K562 (cell line): Measurements from ENCODE around the gene PPP2R5A. TPM values are rescaled to one million over a fixed set of nuclear protein-coding genes. Genes with fewer than 3 reads are reported as not detected.

Experiments
- ATAC-seq: fragments of 200-7000 bp; cut with Tn5 transposase; 3 replicates; pipeline ENCODE4 v1.9.1; 2020; ENCODE audit warnings: moderate library complexity
- BruUV-seq: library from RNA; stranded (reverse); fragments of 400-500 nt; replicated peaks from 2 replicates; lab custom pipeline; 2021; lab: Mats Ljungman, UMichigan
- CTCF ChIA-PET: fragments of 300-600 bp; formaldehyde crosslinking; extraction: SDS; loops from one replicate; lab custom pipeline; 2021; ENCODE audit warnings: low intra/inter-chr PET ratio; lab: Yijun Ruan, JAX
- POLR2A ChIA-PET: fragments of 300-600, 350-650 bp; sonication (Branson Sonifier 250); formaldehyde crosslinking; extraction: SDS; loops from one replicate; lab custom pipeline; 2021; ENCODE audit warnings: antibody characterized with exemption, inconsistent platforms; lab: Yijun Ruan, JAX
- DNase-seq, 4 experiments: peaks; one replicate each; pipeline versions ENCODE4 v3.0.0 to v3.0.0-alpha.2; 2011 to 2018; ENCODE audit warnings: low spot score in 3 of 4, mixed read lengths in 3 of 4; ENCODE audit errors: extremely low read depth in 1 of 4
- FAIRE-seq: peaks from 2 replicates; lab custom pipeline; 2011; peaks lifted over from hg19 to GRCh38; lab: Jason Lieb, UNC
- H2AFZ ChIP-seq: 2 replicates; pipeline ENCODE4 v1.6.0; 2011; ENCODE audit warnings: low read depth, low read length, control low read depth, inconsistent platforms
- H3K27ac ChIP-seq: fragments of 200-600 bp; 3 replicates; pipeline ENCODE4 v1.8.0; 2011; ENCODE audit warnings: low read depth, mild to moderate bottlenecking, control low read depth, inconsistent platforms, low read length, moderate library complexity, mixed read lengths; ENCODE audit errors: extremely low read depth
- H3K27me3 ChIP-seq, 2 experiments: fragments of 300-600 bp in 1 of 2; 2 replicates in 1 of 2; 3 replicates in 1 of 2; pipeline versions ENCODE4 v1.6.0 to v1.8.0; 2011; ENCODE audit warnings: inconsistent platforms in 2 of 2, low read length in 2 of 2, mild to moderate bottlenecking in 1 of 2, mixed read lengths in 1 of 2, moderate library complexity in 1 of 2; ENCODE audit not compliant: control insufficient read depth in 2 of 2, insufficient read depth in 2 of 2
- H3K36me3 ChIP-seq: fragments of 300-600 bp; 3 replicates; pipeline ENCODE4 v1.8.0; 2011; ENCODE audit warnings: mild to moderate bottlenecking, low read length, inconsistent platforms; ENCODE audit not compliant: control insufficient read depth, insufficient read depth
- H3K4me1 ChIP-seq, 2 experiments: fragments of 200-600 bp in 1 of 2; replicated peaks in 1 of 2; 2 replicates in 1 of 2; 3 replicates in 1 of 2; pipeline versions ENCODE4 v1.5.1 to v1.8.0; 2011; ENCODE audit warnings: inconsistent platforms in 2 of 2, low read length in 2 of 2, mild to moderate bottlenecking in 1 of 2, mixed read lengths in 1 of 2, moderate library complexity in 1 of 2; ENCODE audit not compliant: control insufficient read depth in 2 of 2, insufficient read depth in 2 of 2
- H3K4me2 ChIP-seq: 2 replicates; pipeline ENCODE4 v1.6.1; 2011; ENCODE audit warnings: low read length, control low read depth, inconsistent platforms, mixed read lengths; ENCODE audit not compliant: insufficient read depth
- H3K4me3 ChIP-seq: fragments of 200-600 bp; sonication (generic), shearing (Covaris generic); 2 replicates; pipeline ENCODE4 v1.5.1; 2016; ENCODE audit warnings: control low read depth, inconsistent platforms
- H3K79me2 ChIP-seq: fragments of 200-600 bp; 3 replicates; pipeline ENCODE4 v1.8.0; 2011; ENCODE audit warnings: low read length, inconsistent platforms; ENCODE audit not compliant: control insufficient read depth, insufficient read depth
- H3K9ac ChIP-seq, 2 experiments: 2 replicates each; pipeline versions ENCODE4 v1.6.0 to v1.6.1; 2011; ENCODE audit warnings: low read depth in 2 of 2, low read length in 2 of 2, control low read depth in 1 of 2, inconsistent platforms in 1 of 2, mild to moderate bottlenecking in 1 of 2, mixed read lengths in 1 of 2; ENCODE audit not compliant: insufficient read depth in 1 of 2
- H3K9me1 ChIP-seq: one replicate; pipeline ENCODE4 v1.6.0; 2011; ENCODE audit warnings: inconsistent platforms, mild to moderate bottlenecking, low read length, moderate library complexity; ENCODE audit not compliant: control insufficient read depth, insufficient read depth
- H3K9me3 ChIP-seq: replicated peaks from 2 replicates; pipeline ENCODE4 v1.5.1; 2011; ENCODE audit warnings: low read depth, low read length, inconsistent platforms; ENCODE audit not compliant: control insufficient read depth, insufficient read depth
- H4K20me1 ChIP-seq: replicated peaks from 2 replicates; pipeline ENCODE4 v1.6.1; 2011; ENCODE audit warnings: low read length, inconsistent platforms, mixed read lengths; ENCODE audit not compliant: control insufficient read depth, insufficient read depth
- BRD4 ChIP-seq: fragments of 200-600 bp; sonication (generic); IDR thresholded peaks from 2 replicates; pipeline ENCODE4 v1.6.1; 2017; ENCODE audit warnings: inconsistent platforms
- EP300 ChIP-seq: IDR thresholded peaks from 2 replicates; pipeline ENCODE4 v1.6.1; 2012; ENCODE audit warnings: low read length, improper control_type of control experiment
- FIP1L1 ChIP-seq: fragments of 200-400 bp; formaldehyde crosslinking; IDR thresholded peaks from 2 replicates; pipeline ENCODE4 v1.6.1; 2018; ENCODE audit warnings: mild to moderate bottlenecking, low read depth, low read length; ENCODE audit not compliant: poor library complexity, severe bottlenecking
- FOXJ3 ChIP-seq: sonication (generic); formaldehyde crosslinking; IDR thresholded peaks from 2 replicates; pipeline ENCODE4 v1.4.0; 2020; ENCODE audit warnings: mild to moderate bottlenecking, missing genetic modification reagents
- FUS ChIP-seq: fragments of 200-400 bp; formaldehyde crosslinking; optimal IDR thresholded peaks from 2 replicates; pipeline ENCODE3; 2017; ENCODE audit warnings: low read depth, low read length
- MEIS2 ChIP-seq: fragments of 450-650 bp; IDR thresholded peaks from 2 replicates; pipeline ENCODE4 v1.6.1; 2014; ENCODE audit warnings: mild to moderate bottlenecking; ENCODE audit not compliant: partially characterized antibody
- MIER1 ChIP-seq: fragments of 450-650 bp; IDR thresholded peaks from 2 replicates; pipeline ENCODE4 v1.6.1; 2016; ENCODE audit warnings: antibody characterized with exemption, mild to moderate bottlenecking, low read depth
- MYC ChIP-seq, 2 experiments: fragments of 250-450 bp in 1 of 2; sonication (Bioruptor Pico) in 1 of 2; IDR thresholded peaks; 2 replicates each; pipeline versions ENCODE4 v1.5.1 to v1.6.1; 2012 to 2021; ENCODE audit warnings: low read depth in 2 of 2, borderline replicate concordance in 1 of 2, improper control_type of control experiment in 1 of 2, low read length in 1 of 2, mild to moderate bottlenecking in 1 of 2, moderate library complexity in 1 of 2
- STAT5B ChIP-seq: fragments of 250-450 bp; sonication (Bioruptor Pico); IDR thresholded peaks from 2 replicates; pipeline ENCODE4 v1.8.0; 2021; ENCODE audit warnings: mild to moderate bottlenecking, inconsistent platforms
- TOE1 ChIP-seq, 2 experiments: fragments of 450-650 bp in 1 of 2; sonication (generic) in 1 of 2; formaldehyde crosslinking in 1 of 2; IDR thresholded peaks; 2 replicates each; pipeline versions ENCODE4 v1.7.1 to v1.8.0; 2016 to 2022; ENCODE audit warnings: borderline replicate concordance in 2 of 2, mild to moderate bottlenecking in 2 of 2, antibody characterized with exemption in 1 of 2, inconsistent platforms in 1 of 2, low read depth in 1 of 2, missing genetic modification reagents in 1 of 2, moderate library complexity in 1 of 2
- ZEB2 ChIP-seq: fragments of 450-650 bp; IDR thresholded peaks from 2 replicates; pipeline ENCODE4 v1.6.1; 2016
- ZFX ChIP-seq: sonication (generic); formaldehyde crosslinking; IDR thresholded peaks from 2 replicates; pipeline ENCODE4 v1.8.0; 2022; ENCODE audit warnings: mild to moderate bottlenecking, missing genetic modification reagents, moderate library complexity
- ZNF12 ChIP-seq: sonication (generic); formaldehyde crosslinking; IDR thresholded peaks from 2 replicates; pipeline ENCODE4 v1.4.0; 2020; ENCODE audit warnings: mild to moderate bottlenecking, missing genetic modification reagents
- ZNF57 ChIP-seq: fragments of 450-650 bp; formaldehyde crosslinking; IDR thresholded peaks from 2 replicates; pipeline ENCODE4 v1.4.0; 2020; ENCODE audit warnings: mild to moderate bottlenecking, moderate library complexity
- ZNF584 ChIP-seq: fragments of 200-800 bp; sonication (Bioruptor generic); IDR thresholded peaks from 2 replicates; pipeline ENCODE4 v1.6.1; 2016; ENCODE audit warnings: low read depth, mild to moderate bottlenecking, missing genetic modification characterization, missing compliant biosample characterization
- WGBS: fragments of 100-300 bp; shearing (Covaris generic); methylation state at CpG from one replicate; pipeline ENCODE4 v1.1.6; 2016; ENCODE audit warnings: low coverage, mixed read lengths; ENCODE audit not compliant: insufficient coverage; ENCODE audit errors: missing lambda C conversion rate; 5-methylcytosine and 5-hydroxymethylcytosine counted together
- in situ Hi-C: fragments of 300-500 bp; cut with MboI; formaldehyde crosslinking; loops from 4 replicates; pipeline ENCODE4 v1.15.0; 2018; ENCODE audit warnings: inconsistent platforms, mixed read lengths
- intact Hi-C: fragments of 100-400 bp; cut with micrococcal nuclease; formaldehyde crosslinking; loops from 2 replicates; pipeline ENCODE4 v1.14.2; 2022
- polyA plus RNA-seq, 8 experiments: library from polyadenylated mRNA; depleted of rRNA in 4 of 8; stranded (reverse) in 5 of 8; unstranded in 3 of 8; fragments of >200 nt; fragmentation: Nextera tagmentation in 2 of 8; fragmentation: Illumina TruSeq in 1 of 8; extraction: Ambion mirVana in 2 of 8; extraction: Trizol in 1 of 8; gene quantifications; 2 replicates each; pipeline versions ENCODE4 v1.2.1 to v1.2.3, GENCODE V29; 2011 to 2014; ENCODE audit warnings: inconsistent platforms in 1 of 8, missing spikeins in 1 of 8
- total RNA-seq, 7 experiments: library from RNA; depleted of rRNA in 6 of 7; stranded (reverse); fragments of >200 nt in 6 of 7; fragmentation: Illumina TruSeq in 2 of 7; extraction: Trizol in 2 of 7; gene quantifications; 2 replicates each; pipeline versions ENCODE4 v1.2.1 to v1.2.3, GENCODE V29; 2011 to 2021; ENCODE audit warnings: low replicate concordance in 1 of 7
- TF ChIP-seq, protein P1 (sequence below): IDR thresholded peaks from 2 replicates; pipeline ENCODE4 v1.6.1; 2011; ENCODE audit not compliant: insufficient read length; ENCODE audit errors: extremely low read depth
- TF ChIP-seq, protein P2 (sequence below): fragments of 450-650 bp; formaldehyde crosslinking; IDR thresholded peaks from 2 replicates; pipeline ENCODE4 v1.4.0; 2022; ENCODE audit warnings: missing genetic modification characterization
- TF ChIP-seq, protein P3 (sequence below), 2 experiments: fragments of 450-650 bp in 1 of 2; sonication (generic) in 1 of 2; formaldehyde crosslinking in 1 of 2; IDR thresholded peaks in 1 of 2; conservative IDR thresholded peaks in 1 of 2; 2 replicates each; pipeline versions ENCODE4 v1.6.1 to v1.8.1; 2016 to 2023; ENCODE audit warnings: mild to moderate bottlenecking in 2 of 2, moderate library complexity in 2 of 2, inconsistent platforms in 1 of 2, missing genetic modification reagents in 1 of 2

PPP2R5A gene
- total and polyA plus RNA-seq, 9 of the 15 experiments (the other 6 are each of a cell fraction or from before 2014, with no cell fraction given): 26.9 to 106 (median 64.3) TPM

DNA sequence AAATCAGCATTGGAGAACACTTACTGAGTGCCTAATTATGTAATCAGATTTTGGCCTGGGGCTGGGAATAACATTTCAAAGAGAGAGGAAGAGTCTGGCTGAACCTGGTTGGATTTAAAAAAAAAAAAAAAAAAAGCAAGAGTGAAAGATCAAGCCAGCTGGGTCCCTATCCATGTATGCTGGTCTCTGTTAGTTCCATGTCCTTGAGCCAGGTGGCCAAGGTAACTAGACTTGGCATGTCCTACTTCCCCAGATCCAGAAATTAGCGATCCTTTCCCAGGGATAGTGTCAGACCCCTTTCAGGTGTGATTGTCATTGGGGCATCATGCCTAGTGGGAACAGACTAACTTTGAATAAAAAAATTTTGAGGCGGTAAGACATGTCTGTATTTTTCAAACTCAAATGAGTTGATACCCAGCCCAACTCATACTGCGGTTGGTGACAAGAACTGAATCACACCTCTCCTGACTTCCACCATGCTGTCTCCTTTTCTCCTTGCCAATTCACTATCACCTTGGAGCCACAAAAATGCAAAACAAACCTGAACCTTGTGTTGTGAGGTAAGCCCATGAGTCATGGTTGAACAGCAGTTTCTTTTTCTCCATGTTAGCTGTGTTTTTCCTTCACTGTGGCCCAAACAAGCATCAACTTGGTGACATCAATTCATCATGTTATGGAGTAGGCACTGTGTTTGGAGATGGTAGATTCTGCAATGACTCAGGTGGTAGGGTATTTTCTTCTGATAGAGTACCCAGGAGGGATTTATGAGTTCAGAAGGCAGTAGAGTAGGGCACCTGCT is 24.5 kb upstream of the PPP2R5A start:
- H3K27ac ChIP-seq: no peak overlapping the region
- TF ChIP-seq FIP1L1 (no peak), BRD4 (no peak), TOE1 (IDR thresholded peaks at IDR 0.05; ENCODE audit: borderline replicate concordance) (no peak), TOE1 (CRISPR knock-in tag; IDR thresholded peaks at IDR 0.05; ENCODE audit: borderline replicate concordance, low read depth) (no peak), ZNF57 (no peak), MYC (IDR thresholded peaks at IDR 0.05; ENCODE audit: low read depth, low read length) (no peak), MYC (CRISPR knock-in tag; IDR thresholded peaks at IDR 0.05; ENCODE audit: borderline replicate concordance, low read depth) (no peak), ZNF584 (CRISPR knock-in tag) (no peak), ZFX (CRISPR knock-in tag) (no peak), STAT5B (CRISPR knock-in tag) (no peak), EP300 (no peak), ZNF12 (CRISPR knock-in tag) (no peak), FOXJ3 (CRISPR knock-in tag) (no peak), FUS (no peak), ZEB2 (peak; percentile 87), MIER1 (peak; percentile 69), MEIS2 (peak; percentile 44)
- TF ChIP-seq, protein P1, sequence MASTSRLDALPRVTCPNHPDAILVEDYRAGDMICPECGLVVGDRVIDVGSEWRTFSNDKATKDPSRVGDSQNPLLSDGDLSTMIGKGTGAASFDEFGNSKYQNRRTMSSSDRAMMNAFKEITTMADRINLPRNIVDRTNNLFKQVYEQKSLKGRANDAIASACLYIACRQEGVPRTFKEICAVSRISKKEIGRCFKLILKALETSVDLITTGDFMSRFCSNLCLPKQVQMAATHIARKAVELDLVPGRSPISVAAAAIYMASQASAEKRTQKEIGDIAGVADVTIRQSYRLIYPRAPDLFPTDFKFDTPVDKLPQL: no peak
- TF ChIP-seq, protein P2, sequence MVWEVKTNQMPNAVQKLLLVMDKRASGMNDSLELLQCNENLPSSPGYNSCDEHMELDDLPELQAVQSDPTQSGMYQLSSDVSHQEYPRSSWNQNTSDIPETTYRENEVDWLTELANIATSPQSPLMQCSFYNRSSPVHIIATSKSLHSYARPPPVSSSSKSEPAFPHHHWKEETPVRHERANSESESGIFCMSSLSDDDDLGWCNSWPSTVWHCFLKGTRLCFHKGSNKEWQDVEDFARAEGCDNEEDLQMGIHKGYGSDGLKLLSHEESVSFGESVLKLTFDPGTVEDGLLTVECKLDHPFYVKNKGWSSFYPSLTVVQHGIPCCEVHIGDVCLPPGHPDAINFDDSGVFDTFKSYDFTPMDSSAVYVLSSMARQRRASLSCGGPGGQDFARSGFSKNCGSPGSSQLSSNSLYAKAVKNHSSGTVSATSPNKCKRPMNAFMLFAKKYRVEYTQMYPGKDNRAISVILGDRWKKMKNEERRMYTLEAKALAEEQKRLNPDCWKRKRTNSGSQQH (CRISPR knock-in tag): no peak
- TF ChIP-seq, protein P3, sequence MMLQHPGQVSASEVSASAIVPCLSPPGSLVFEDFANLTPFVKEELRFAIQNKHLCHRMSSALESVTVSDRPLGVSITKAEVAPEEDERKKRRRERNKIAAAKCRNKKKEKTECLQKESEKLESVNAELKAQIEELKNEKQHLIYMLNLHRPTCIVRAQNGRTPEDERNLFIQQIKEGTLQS (IDR thresholded peaks at IDR 0.05): peak; percentile 86
- TF ChIP-seq, protein P3 (CRISPR knock-in tag; conservative IDR thresholded peaks at IDR 0.05): no peak

More for the DNA sequence above, 24.5 kb upstream of the PPP2R5A start:
- Histone ChIP-seq H3K79me2 (no peaks in the 10 kb centered on the region), H3K9ac (no peak overlapping the region), H3K9me3 (no peaks in the 10 kb centered on the region), H3K9me1 (no peaks in the 10 kb centered on the region), H3K4me2 (no peak overlapping the region), H3K4me1 (peaks cover 9 to 22% of the 10 kb centered on the region in 2 experiments), H3K4me3 (no peak overlapping the region), H3K27me3 (no peaks in the 10 kb centered on the region), H2AFZ (no peak overlapping the region), H4K20me1 (no peaks in the 10 kb centered on the region), H3K36me3 (no peaks in the 10 kb centered on the region)
- POLR2A ChIA-PET: interaction anchor here (0.5 to 1.6 kb wide), 12 partner anchors 8 to 614 kb away, joined by 3 to 10 read pairs (median 4); partner anchors contain the start of gene PPP2R5A
- intact Hi-C loops: loop anchor here (1.0 kb wide), 1 partner anchor 25 kb away; the partner anchor contains the start of gene PPP2R5A
- FAIRE-seq: peak; percentile 52
- peak; percentile 11 for ATAC-seq
- WGBS: 41% methylated on average over 3 of the region's 3 CpGs
- BruUV-seq: no TSS peak
- DNase-seq: no peak
- CTCF ChIA-PET: interaction anchor here (0.7 kb wide), 1 partner anchor 25 kb away, joined by 3 read pairs; no protein-coding TSS in a partner anchor
- in situ Hi-C loops: no loop called here
